ENCODE data around the gene LMO3. TPM values are rescaled to one million over a fixed set of nuclear protein-coding genes. Genes with fewer than 3 reads are reported as not detected.

Gene LMO3
- total RNA-seq, 1 donor from 2014 or later = 0.69 TPM

- Mint-ChIP-seq H3K4me1 (peaks cover 39% of the 10 kb centered on the region), H3K36me3 (no peaks in the 10 kb centered on the region), H3K27ac (no peak overlapping the region), H3K27me3 (ENCODE audit: low read depth) (peaks cover 94% of the 10 kb centered on the region), H3K4me3 (peak overlapping the region; percentile 72), H3K9me3 (no peaks in the 10 kb centered on the region)
- TF ChIP-seq CTCF (IDR thresholded peaks at IDR 0.05; ENCODE audit: unreplicated experiment) = no peak
- no peak for DNase-seq (ENCODE audit: low spot score in 2 of 2, unreplicated experiment in 2 of 2)
These were observed 283 bp downstream of the LMO3 start for GRCh38 chr12:16605642-16606116.

- TF ChIP-seq CTCF (IDR thresholded peaks at IDR 0.05; ENCODE audit: unreplicated experiment) = no peak
- Mint-ChIP-seq H3K4me3 (peak overlapping the region; percentile 51), H3K4me1 (peaks cover 32% of the 10 kb centered on the region), H3K27me3 (ENCODE audit: low read depth) (peaks cover 93% of the 10 kb centered on the region), H3K36me3 (no peaks in the 10 kb centered on the region), H3K27ac (no peak overlapping the region), H3K9me3 (no peaks in the 10 kb centered on the region)
- no peak for DNase-seq (ENCODE audit: low spot score in 2 of 2, unreplicated experiment in 2 of 2)
These were observed 1.2 kb downstream of the LMO3 start for GRCh38 chr12:16604596-16605252.

- Mint-ChIP-seq H3K36me3 (no peaks in the 10 kb centered on the region), H3K4me1 (peaks cover 28% of the 10 kb centered on the region), H3K27me3 (ENCODE audit: low read depth) (peaks cover 89% of the 10 kb centered on the region), H3K4me3 (peak overlapping the region; percentile 51), H3K27ac (no peak overlapping the region), H3K9me3 (no peaks in the 10 kb centered on the region)
- no peak for DNase-seq (ENCODE audit: low spot score in 2 of 2, unreplicated experiment in 2 of 2)
- no peak for TF ChIP-seq CTCF (IDR thresholded peaks at IDR 0.05; ENCODE audit: unreplicated experiment)
These were observed 1.9 kb downstream of the LMO3 start for GRCh38 chr12:16603916-16604575.

GRCh38 chr12:16603260-16603915 lies 2.6 kb downstream of the LMO3 start:
- H3K27me3 Mint-ChIP-seq (ENCODE audit: low read depth) = peaks cover 88% of the 10 kb centered on the region

DNA sequence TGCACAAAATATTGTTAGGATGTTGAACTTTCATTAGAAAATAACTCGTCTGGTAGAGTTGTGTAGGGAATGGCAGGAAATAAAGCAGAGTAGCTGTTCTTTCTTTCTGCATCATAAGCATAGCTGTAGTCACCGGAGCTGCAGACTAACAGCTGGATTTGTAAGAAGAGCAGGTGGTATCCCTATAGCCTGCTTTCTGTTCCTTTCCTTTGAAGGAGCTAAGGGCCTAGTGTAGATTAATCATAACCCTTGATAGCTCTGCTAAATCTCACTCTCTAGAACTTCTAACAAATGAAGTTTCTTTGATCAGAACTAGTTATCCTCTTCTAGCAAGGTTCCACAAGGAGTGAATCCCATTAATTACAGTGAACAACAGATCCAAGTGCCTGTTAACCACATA lies 3.5 kb downstream of the LMO3 start:
- TF ChIP-seq CTCF (IDR thresholded peaks at IDR 0.05; ENCODE audit: unreplicated experiment) = no peak
- peaks cover 84% of the 10 kb centered on the region for H3K27me3 Mint-ChIP-seq (ENCODE audit: low read depth)
- H3K4me3 Mint-ChIP-seq = no peak overlapping the region
- no peaks in the 10 kb centered on the region for H3K9me3 Mint-ChIP-seq
- H3K27ac Mint-ChIP-seq = no peak overlapping the region
- DNase-seq (ENCODE audit: low spot score in 2 of 2, unreplicated experiment in 2 of 2) = no peak
- H3K4me1 Mint-ChIP-seq = peaks cover 28% of the 10 kb centered on the region
- no peaks in the 10 kb centered on the region for H3K36me3 Mint-ChIP-seq

More at GRCh38 chr12:16603260-16603915, 2.6 kb downstream of the LMO3 start:
- H3K4me3 Mint-ChIP-seq = no peak overlapping the region
- DNase-seq (ENCODE audit: low spot score in 2 of 2, unreplicated experiment in 2 of 2) = no peak
- no peak for TF ChIP-seq CTCF (IDR thresholded peaks at IDR 0.05; ENCODE audit: unreplicated experiment)
- no peaks in the 10 kb centered on the region for H3K9me3 Mint-ChIP-seq
- no peak overlapping the region for H3K27ac Mint-ChIP-seq
- H3K36me3 Mint-ChIP-seq = no peaks in the 10 kb centered on the region
- peaks cover 28% of the 10 kb centered on the region for H3K4me1 Mint-ChIP-seq

All from mesothelial cell of epicardium (in vitro differentiated cells).